Mesothelial cell of epicardium (in vitro differentiated cells): ENCODE results near the gene HDDC3. TPM values are rescaled to one million over a fixed set of nuclear protein-coding genes. Genes with fewer than 3 reads are reported as not detected.
"Not testable (repeated sequence)": the region's sequence is repeated elsewhere in the genome, so short reads cannot be mapped to it uniquely, and the experiment has no call there.

Source experiments
- DNase-seq, 2 experiments: peaks; one replicate each; pipeline ENCODE4 v3.0.0; 2021; ENCODE audit warnings: low spot score in 2 of 2; ENCODE audit not compliant: unreplicated experiment in 2 of 2
- H3K27ac Mint-ChIP-seq: 2 replicates; pipeline ENCODE4 v1.8.0; 2021; ENCODE audit warnings: mixed read lengths
- H3K27me3 Mint-ChIP-seq: 2 replicates; pipeline ENCODE4 v1.8.0; 2021; ENCODE audit warnings: low read depth, mixed read lengths
- H3K36me3 Mint-ChIP-seq: 2 replicates; pipeline ENCODE4 v1.8.0; 2021; ENCODE audit warnings: mixed read lengths
- H3K4me1 Mint-ChIP-seq: 2 replicates; pipeline ENCODE4 v1.8.0; 2021; ENCODE audit warnings: mixed read lengths
- H3K4me3 Mint-ChIP-seq: 2 replicates; pipeline ENCODE4 v1.8.0; 2021; ENCODE audit warnings: mild to moderate bottlenecking, moderate library complexity, mixed read lengths
- H3K9me3 Mint-ChIP-seq: 2 replicates; pipeline ENCODE4 v1.8.0; 2021; ENCODE audit warnings: mixed read lengths
- CTCF ChIP-seq: fragments of 200-600 bp; sonication (generic); IDR thresholded peaks from one replicate; pipeline ENCODE4 v1.5.0; 2021; ENCODE audit warnings: antibody characterized with exemption; ENCODE audit not compliant: unreplicated experiment
- total RNA-seq: library from RNA; stranded (reverse); gene quantifications from 3 replicates; pipeline ENCODE4 v1.2.1, GENCODE V29; 2021

HDDC3 gene
- total RNA-seq, 1 donor from 2014 or later, result 11.9 TPM

GRCh38 chr15:90924375-90924774, 8.0 kb downstream of the HDDC3 start:
- Mint-ChIP-seq H3K36me3 (peaks cover 13% of the 10 kb centered on the region), H3K9me3 (no peaks in the 10 kb centered on the region), H3K4me3 (no peak overlapping the region), H3K27me3 (no peaks in the 10 kb centered on the region), H3K4me1 (no peaks in the 10 kb centered on the region), H3K27ac (no peak overlapping the region)
- no peak for DNase-seq
- no peak for TF ChIP-seq CTCF

- H3K36me3 Mint-ChIP-seq, result peaks cover 19% of the 10 kb centered on the region
- not testable (repeated sequence) for H3K4me3 Mint-ChIP-seq, H3K27ac Mint-ChIP-seq
Observed at GRCh38 chr15:90922712-90923322, 9.5 kb downstream of the HDDC3 start.

GRCh38 chr15:90921887-90922286, 10.5 kb downstream of the HDDC3 start:
- peaks cover 24% of the 10 kb centered on the region for H3K36me3 Mint-ChIP-seq
- no peaks in the 10 kb centered on the region for H3K27me3 Mint-ChIP-seq
- H3K27ac Mint-ChIP-seq, result no peak overlapping the region

More at GRCh38 chr15:90922712-90923322, 9.5 kb downstream of the HDDC3 start:
- not testable (repeated sequence) for DNase-seq, H3K4me1 Mint-ChIP-seq, H3K9me3 Mint-ChIP-seq, H3K27me3 Mint-ChIP-seq

GRCh38 chr15:90918835-90919234, 13.5 kb downstream of the HDDC3 start:
- DNase-seq, result no peak
- Mint-ChIP-seq H3K4me3 (no peak overlapping the region), H3K27ac (no peak overlapping the region), H3K4me1 (no peaks in the 10 kb centered on the region), H3K36me3 (peaks cover 36% of the 10 kb centered on the region), H3K9me3 (no peaks in the 10 kb centered on the region), H3K27me3 (no peaks in the 10 kb centered on the region)
- TF ChIP-seq CTCF, result no peak

More at GRCh38 chr15:90921887-90922286, 10.5 kb downstream of the HDDC3 start:
- Mint-ChIP-seq H3K9me3 (no peaks in the 10 kb centered on the region), H3K4me1 (no peaks in the 10 kb centered on the region), H3K4me3 (no peak overlapping the region)
- TF ChIP-seq CTCF, result no peak
- DNase-seq, result no peak

GRCh38 chr15:90918034-90918788, 14.1 kb downstream of the HDDC3 start:
- Mint-ChIP-seq H3K9me3 (no peaks in the 10 kb centered on the region), H3K4me1 (no peaks in the 10 kb centered on the region), H3K27me3 (no peaks in the 10 kb centered on the region), H3K36me3 (peaks cover 39% of the 10 kb centered on the region), H3K4me3 (no peak overlapping the region), H3K27ac (no peak overlapping the region)
- TF ChIP-seq CTCF, result no peak
- DNase-seq, result no peak

- DNase-seq, result no peak
- H3K9me3 Mint-ChIP-seq, result no peaks in the 10 kb centered on the region
- TF ChIP-seq CTCF, result no peak
- H3K27ac Mint-ChIP-seq, result no peak overlapping the region
- H3K4me1 Mint-ChIP-seq, result no peaks in the 10 kb centered on the region
- H3K27me3 Mint-ChIP-seq, result no peaks in the 10 kb centered on the region
- peaks cover 43% of the 10 kb centered on the region for H3K36me3 Mint-ChIP-seq
- H3K4me3 Mint-ChIP-seq, result no peak overlapping the region
Observed at GRCh38 chr15:90917569-90917968, 14.8 kb downstream of the HDDC3 start.
